GM21786 (cell line): Measurements from ENCODE around the gene RFC2.

ENCODE experiments used
- ATAC-seq: cut with Tn5 transposase; IDR thresholded peaks from one replicate; pipeline ENCODE4 v1.9.1; 2021; ENCODE audit not compliant: unreplicated experiment

Gene RFC2

DNA sequence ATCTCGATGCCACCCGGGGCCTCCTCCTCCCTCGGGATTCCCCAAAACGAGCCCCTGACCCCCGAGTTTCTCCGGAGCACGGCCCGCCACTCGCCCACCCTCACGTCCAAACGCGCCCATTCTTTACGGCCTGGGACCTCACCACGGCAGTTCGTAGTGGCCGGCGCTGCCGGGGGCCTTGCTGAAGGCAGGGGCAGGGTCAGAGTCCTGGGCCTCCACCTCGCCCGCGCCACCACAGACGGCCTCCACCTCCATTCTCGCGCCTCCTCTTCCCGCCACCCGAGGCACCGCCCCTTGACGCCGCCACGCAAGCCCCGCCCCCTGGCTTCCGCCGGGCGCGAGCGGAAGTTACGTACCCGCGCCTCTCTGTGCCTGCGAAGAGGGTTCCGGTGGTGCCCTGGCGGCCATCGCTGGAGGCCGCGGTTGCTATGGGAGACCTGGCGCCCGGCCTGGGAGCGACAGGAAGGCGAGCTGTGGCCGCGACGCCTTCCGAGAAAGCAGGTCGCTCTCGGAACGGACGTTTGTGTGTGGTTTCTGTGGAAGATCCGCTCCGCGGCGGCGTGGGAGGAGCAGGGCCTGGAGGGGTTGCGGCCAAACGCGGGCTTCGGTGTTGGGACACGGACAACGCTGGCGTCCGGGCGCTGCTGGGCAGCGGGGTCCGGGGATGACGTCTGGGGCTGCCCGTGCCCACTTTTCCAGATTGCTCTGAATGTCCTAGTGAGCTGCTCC is at the start of gene RFC2:
Gene RFC2, minus strand, starts transcription at position 271 of the 729 bp plus-strand sequence. Its CDS starts 16 bp downstream, at position 255.
- peak; percentile 89 for ATAC-seq

DNA sequence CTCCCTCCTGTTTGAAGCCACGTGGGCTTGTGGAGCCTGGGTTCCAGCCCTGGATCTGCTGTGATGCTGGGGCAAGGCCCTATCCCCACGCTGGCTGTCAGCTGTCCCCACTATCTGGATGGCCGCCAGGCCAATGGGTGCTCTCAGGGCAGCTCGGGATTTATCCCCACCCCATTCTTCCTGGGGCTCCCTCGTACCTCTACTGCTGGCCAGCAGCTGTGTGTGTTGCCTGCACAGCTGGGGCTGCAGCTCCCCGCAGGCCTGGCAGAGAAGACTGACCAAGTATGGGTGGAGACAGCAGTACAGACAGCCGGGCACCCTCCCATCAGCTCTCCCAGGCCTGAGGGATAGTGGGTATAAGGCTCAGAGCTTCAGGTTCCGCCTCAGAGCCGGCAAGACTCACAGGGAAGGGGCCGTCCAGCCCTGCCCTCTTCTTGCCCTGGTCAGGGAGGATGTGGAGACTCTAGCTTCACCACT is 48.6 kb upstream of the RFC2 start:
- ATAC-seq, result no peak

DNA sequence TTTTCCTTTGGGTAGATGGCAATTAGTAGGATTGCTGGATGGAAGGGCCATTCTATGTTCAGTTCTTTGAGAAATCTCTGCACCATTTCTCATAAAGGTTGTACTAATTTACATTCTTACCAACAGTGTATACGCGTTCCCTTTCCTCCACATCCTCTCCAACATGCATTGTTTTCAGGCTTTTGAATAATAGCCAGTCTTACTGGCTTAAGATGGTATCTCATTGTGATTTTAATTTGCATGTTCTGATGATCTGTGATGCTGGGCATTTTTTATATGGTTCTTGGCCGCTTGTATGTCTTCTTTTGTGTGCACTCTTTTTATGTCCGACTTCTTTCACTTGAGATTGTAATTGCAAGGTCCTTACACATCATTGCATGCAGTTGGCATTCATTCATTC is 46.7 kb upstream of the RFC2 start:
- ATAC-seq, result no peak

- no peak for ATAC-seq
Measured at GRCh38 chr7:74299401-74299800, 45.2 kb upstream of the RFC2 start.

- no peak for ATAC-seq
Measured at GRCh38 chr7:74297516-74298233, 43.5 kb upstream of the RFC2 start.

- ATAC-seq, result no peak
Measured at GRCh38 chr7:74294191-74294998, 40.2 kb upstream of the RFC2 start.

- ATAC-seq, result no peak
Measured at GRCh38 chr7:74293577-74293908, 39.3 kb upstream of the RFC2 start.

- no peak for ATAC-seq
Measured at GRCh38 chr7:74292757-74293576, 38.8 kb upstream of the RFC2 start.

GRCh38 chr7:74291535-74291934 is 37.3 kb upstream of the RFC2 start:
- ATAC-seq, result no peak

DNA sequence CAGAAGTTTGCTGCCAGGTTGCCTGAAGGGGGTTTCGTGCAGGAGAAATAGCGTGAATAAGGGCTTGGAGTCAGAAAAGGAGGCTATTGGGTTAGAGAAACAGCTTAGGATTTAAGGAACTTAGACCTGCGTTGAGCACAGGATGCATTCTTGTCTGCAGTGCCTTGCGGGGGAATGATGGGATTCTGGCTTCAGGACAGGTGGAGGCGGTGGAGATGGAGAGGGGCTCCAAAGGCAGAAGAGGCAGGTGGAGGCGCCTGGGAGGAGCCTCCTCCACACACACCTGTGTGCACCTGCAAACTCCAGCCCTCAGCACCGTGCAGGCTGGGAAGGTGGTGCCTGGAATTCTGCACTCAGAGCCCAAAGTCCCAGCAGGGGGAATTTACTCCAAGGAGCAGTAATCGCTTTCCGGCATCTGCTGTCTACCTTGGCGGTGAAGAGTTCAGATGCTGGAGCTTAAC is 36.8 kb upstream of the RFC2 start:
- ATAC-seq, result no peak

GRCh38 chr7:74290553-74290950 is 36.4 kb upstream of the RFC2 start:
- no peak for ATAC-seq

GRCh38 chr7:74289659-74290552 is 35.7 kb upstream of the RFC2 start:
- no peak for ATAC-seq

DNA sequence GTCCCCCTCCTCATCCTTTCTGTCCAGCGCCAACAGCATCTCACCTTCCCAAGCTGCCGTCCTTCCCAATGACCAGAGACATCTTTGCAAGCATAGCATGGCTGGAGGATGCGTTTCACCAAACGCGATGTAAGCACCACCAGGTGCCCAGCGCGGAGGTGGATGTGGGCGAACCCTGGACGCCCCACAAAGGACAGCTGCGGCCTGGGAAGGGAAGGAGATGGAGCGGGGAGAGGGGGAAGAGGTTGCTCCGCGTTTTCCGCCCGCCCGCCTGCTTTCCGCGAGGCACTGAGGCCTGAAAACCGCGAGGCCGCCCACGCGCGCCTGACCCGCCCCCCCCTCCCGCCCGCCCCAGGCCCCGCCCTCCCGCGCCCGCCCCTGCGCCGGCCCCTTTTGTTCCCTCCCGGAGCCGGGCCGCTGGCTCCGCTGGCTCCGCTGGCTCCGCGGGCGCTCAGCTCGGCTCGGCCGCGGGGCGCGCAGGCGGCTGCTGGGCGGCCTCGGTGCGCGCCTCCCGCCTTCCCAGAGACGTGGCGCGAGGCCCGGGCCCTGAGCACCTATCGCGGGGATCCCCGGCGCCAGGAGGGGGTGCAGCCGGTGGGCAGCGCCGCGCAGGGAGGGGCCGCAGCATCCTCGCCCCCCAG is 34.9 kb upstream of the RFC2 start, which contains the start of gene CLIP2:
Gene CLIP2, plus strand, starts transcription at position 390 of the 641 bp plus-strand sequence. CDS start 28,140 bp downstream, outside the sequence.
- no peak for ATAC-seq

DNA sequence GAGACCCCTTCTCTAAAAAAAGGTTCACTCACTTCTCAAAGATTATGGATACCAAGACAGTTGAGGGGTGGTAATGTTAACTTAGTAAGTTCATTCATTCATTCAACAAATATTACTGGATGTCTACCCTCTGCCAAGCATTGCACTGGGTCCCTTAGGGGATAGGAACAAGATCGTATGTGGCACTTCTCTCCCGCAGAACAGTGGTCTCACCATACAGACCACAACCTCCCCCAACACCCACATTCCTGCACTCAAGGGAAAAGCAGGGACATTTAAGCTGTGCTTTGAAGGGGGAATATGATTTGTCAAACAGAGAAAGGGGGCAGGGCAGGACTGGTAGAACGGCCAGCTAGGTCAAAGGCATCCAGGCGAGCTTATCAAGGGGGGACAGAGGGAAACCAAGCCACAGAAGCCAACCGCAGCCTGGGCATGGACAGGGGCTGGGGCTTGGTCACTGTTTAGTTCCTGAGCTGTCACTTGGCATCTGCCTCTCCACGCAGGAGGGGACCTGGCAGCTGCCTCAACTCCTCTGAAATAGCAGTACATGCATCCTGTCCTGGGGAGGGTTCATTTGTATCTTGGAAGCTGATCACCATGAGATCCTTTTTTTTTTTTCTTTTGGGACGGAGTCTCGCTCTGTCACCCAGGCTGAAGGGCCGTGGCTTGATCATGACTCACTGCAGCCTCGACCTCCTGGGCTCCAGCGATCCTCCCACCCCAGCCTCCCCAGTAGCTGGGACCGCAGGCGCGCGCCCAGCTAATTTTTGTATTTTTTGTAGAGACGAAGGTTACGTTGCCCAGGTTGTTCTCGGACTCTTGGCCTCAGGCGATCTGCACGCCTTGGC is 34.1 kb upstream of the RFC2 start:
- ATAC-seq, result no peak

GRCh38 chr7:74287303-74288033 is 33.3 kb upstream of the RFC2 start:
- no peak for ATAC-seq

DNA sequence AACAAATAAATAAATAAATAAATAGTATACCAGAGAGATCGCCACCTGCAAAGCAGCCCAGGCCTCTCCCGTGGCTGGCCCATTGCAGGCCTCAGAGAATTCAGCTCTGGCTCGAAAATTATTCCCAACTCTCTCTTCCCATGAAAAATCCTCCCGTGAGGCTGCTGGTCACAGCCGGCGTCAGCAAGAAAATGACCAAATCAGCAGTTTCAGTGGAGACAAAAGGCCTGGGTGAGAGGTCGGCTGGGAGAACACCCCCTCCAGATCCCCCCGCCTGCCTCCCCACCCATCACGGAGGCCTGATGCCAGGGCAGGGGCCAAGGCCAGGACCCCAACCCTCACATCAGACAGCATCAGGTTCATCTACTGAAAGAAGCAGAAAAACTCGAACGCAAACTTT is 31.9 kb upstream of the RFC2 start:
- ATAC-seq, result no peak

DNA sequence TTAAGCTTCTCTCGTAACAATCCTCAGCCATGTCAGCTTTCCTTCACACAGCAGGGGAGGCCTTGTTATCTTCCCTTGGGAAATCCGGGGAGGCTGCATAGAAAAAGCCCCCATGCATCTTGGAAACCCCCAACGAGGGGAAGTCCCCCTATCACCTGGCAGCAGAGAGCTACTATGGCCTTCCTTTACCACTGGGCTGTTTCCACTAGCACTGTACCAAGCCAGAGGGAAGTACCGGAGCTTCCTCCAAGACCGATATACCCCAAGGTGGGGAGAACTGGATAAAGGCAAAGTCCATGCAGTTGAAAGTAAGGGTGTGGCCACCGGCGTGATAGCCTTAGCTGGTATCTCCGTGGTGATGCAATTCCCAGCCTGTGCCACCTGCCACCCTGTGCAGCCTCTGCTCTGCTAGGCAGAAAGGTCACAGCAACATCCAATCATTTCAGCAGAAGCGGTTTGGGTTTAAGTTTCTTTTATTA is 30.6 kb upstream of the RFC2 start:
- peak; percentile 50 for ATAC-seq
